A549 (cell line): ENCODE results near the gene NAV2. TPM values are rescaled to one million over a fixed set of nuclear protein-coding genes. Genes with fewer than 3 reads are reported as not detected.

Source experiments
- ATAC-seq, 2 experiments: fragments of 200-7000 bp in 1 of 2; fragments of >200 bp in 1 of 2; cut with Nextera tagmentation in 1 of 2; cut with Tn5 transposase in 1 of 2; 3 replicates each; pipeline versions ENCODE4 v1.8.0 to v1.9.1; 2018 to 2020; ENCODE audit warnings: mild to moderate bottlenecking in 1 of 2, moderate library complexity in 1 of 2
- CTCF ChIA-PET: fragments of 300-600 bp; sonication (Branson Sonifier 250); formaldehyde crosslinking; extraction: SDS; loops from one replicate; lab custom pipeline; 2021; ENCODE audit warnings: antibody characterized with exemption, inconsistent platforms; lab: Yijun Ruan, JAX
- POLR2A ChIA-PET: fragments of 350-600 bp; formaldehyde crosslinking; extraction: SDS; loops from one replicate; lab custom pipeline; 2021; ENCODE audit warnings: antibody characterized with exemption, inconsistent platforms; lab: Yijun Ruan, JAX
- DNase-seq, 2 experiments: peaks; one replicate each; pipeline versions ENCODE4 v3.0.0 to v3.0.0-alpha.2; 2011 to 2016; ENCODE audit warnings: low read depth in 1 of 2, low spot score in 1 of 2
- FAIRE-seq: peaks from 2 replicates; lab custom pipeline; 2011; peaks lifted over from hg19 to GRCh38; lab: Jason Lieb, UNC
- H3K27ac ChIP-seq, 2 experiments: fragments of >200 bp; sonication (Bioruptor Twin); formaldehyde crosslinking; 3 replicates each; pipeline ENCODE4 v1.5.1; 2016 to 2017
- H3K4me1 ChIP-seq: fragments of >200 bp; sonication (Bioruptor Twin); formaldehyde crosslinking; 3 replicates; pipeline ENCODE4 v1.6.1; 2016
- H3K4me2 ChIP-seq: fragments of >200 bp; sonication (Bioruptor Twin); formaldehyde crosslinking; 3 replicates; pipeline ENCODE4 v1.6.1; 2016
- H3K4me3 ChIP-seq: fragments of >200 bp; sonication (Bioruptor Twin); formaldehyde crosslinking; 3 replicates; pipeline ENCODE4 v1.5.1; 2016
- H3K9me3 ChIP-seq: fragments of >200 bp; sonication (Bioruptor Twin); formaldehyde crosslinking; 3 replicates; pipeline ENCODE4 v1.6.1; 2016
- CHD2 ChIP-seq: fragments of 150-350 bp; IDR thresholded peaks from 2 replicates; pipeline ENCODE4 v1.6.1; 2014; ENCODE audit warnings: low read length; ENCODE audit not compliant: partially characterized antibody
- EHF ChIP-seq: fragments of 250-450 bp; sonication (Bioruptor Pico); IDR thresholded peaks from 2 replicates; pipeline ENCODE4 v1.5.0; 2020; ENCODE audit warnings: mild to moderate bottlenecking
- EHMT2 ChIP-seq: fragments of 200-600 bp; sonication (generic); IDR thresholded peaks from 2 replicates; pipeline ENCODE4 v1.6.1; 2016; ENCODE audit warnings: antibody characterized with exemption, low read depth, mild to moderate bottlenecking, moderate library complexity
- FOXS1 ChIP-seq: fragments of 250-450 bp; sonication (Bioruptor Pico); IDR thresholded peaks from 2 replicates; pipeline ENCODE4 v1.5.0; 2020; ENCODE audit warnings: mild to moderate bottlenecking, moderate library complexity
- GATA3 ChIP-seq: IDR thresholded peaks from 2 replicates; pipeline ENCODE4 v1.6.1; 2012; ENCODE audit warnings: borderline replicate concordance
- HDAC2 ChIP-seq: fragments of 200-600 bp; sonication (generic); IDR thresholded peaks from 2 replicates; pipeline ENCODE4 v1.6.1; 2016
- HMGXB4 ChIP-seq: fragments of 250-450 bp; sonication (Bioruptor Pico); IDR thresholded peaks from 2 replicates; pipeline ENCODE4 v1.5.0; 2021; ENCODE audit warnings: mild to moderate bottlenecking, moderate library complexity, borderline replicate concordance
- HOXA7 ChIP-seq: fragments of 250-450 bp; sonication (Bioruptor Pico); IDR thresholded peaks from 2 replicates; pipeline ENCODE4 v1.5.0; 2020; ENCODE audit warnings: mild to moderate bottlenecking, moderate library complexity
- HOXB13 ChIP-seq: fragments of 250-450 bp; sonication (Bioruptor Pico); IDR thresholded peaks from 2 replicates; pipeline ENCODE4 v1.5.0; 2020; ENCODE audit warnings: low read depth, mild to moderate bottlenecking, moderate library complexity
- HOXB5 ChIP-seq: fragments of 250-450 bp; sonication (Bioruptor Pico); IDR thresholded peaks from 2 replicates; pipeline ENCODE4 v1.5.0; 2020; ENCODE audit warnings: mild to moderate bottlenecking, moderate library complexity
- JUNB ChIP-seq: fragments of >200 bp; sonication (Bioruptor Twin); formaldehyde crosslinking; IDR thresholded peaks from 2 replicates; pipeline ENCODE4 v1.6.1; 2016
- KDM5A ChIP-seq: fragments of 200-600 bp; sonication (generic); IDR thresholded peaks from 2 replicates; pipeline ENCODE4 v1.6.1; 2016; ENCODE audit warnings: antibody characterized with exemption, mild to moderate bottlenecking
- NFE2L2 ChIP-seq: fragments of 150-350 bp; conservative IDR thresholded peaks from 2 replicates; pipeline ENCODE4 v1.6.1; 2014; ENCODE audit warnings: low read length
- NPAS2 ChIP-seq: fragments of 250-450 bp; sonication (Bioruptor Pico); IDR thresholded peaks from 2 replicates; pipeline ENCODE4 v1.8.0; 2022; ENCODE audit warnings: mild to moderate bottlenecking, moderate library complexity, borderline replicate concordance
- PHF8 ChIP-seq: fragments of 200-600 bp; sonication (generic); IDR thresholded peaks from 2 replicates; pipeline ENCODE4 v1.6.1; 2016; ENCODE audit warnings: low read depth, mild to moderate bottlenecking, antibody characterized with exemption, moderate library complexity, borderline replicate concordance
- REST ChIP-seq: fragments of 200-600 bp; sonication (generic); IDR thresholded peaks from 2 replicates; pipeline ENCODE4 v1.6.1; 2016; ENCODE audit warnings: antibody characterized with exemption, mild to moderate bottlenecking, moderate library complexity
- RFX5 ChIP-seq: fragments of 450-650 bp; IDR thresholded peaks from 2 replicates; pipeline ENCODE4 v1.7.1; 2014; ENCODE audit warnings: antibody characterized with exemption, mild to moderate bottlenecking, moderate library complexity
- RNF2 ChIP-seq: fragments of 200-600 bp; sonication (generic); IDR thresholded peaks from 2 replicates; pipeline ENCODE4 v1.6.1; 2016; ENCODE audit warnings: low read depth, mild to moderate bottlenecking, antibody characterized with exemption, moderate library complexity, borderline replicate concordance
- SMC3 ChIP-seq: fragments of >200 bp; sonication (Bioruptor Twin); formaldehyde crosslinking; IDR thresholded peaks from 3 replicates; pipeline ENCODE4 v1.6.1; 2018; ENCODE audit warnings: inconsistent platforms
- SREBF2 ChIP-seq: fragments of 450-650 bp; IDR thresholded peaks from 2 replicates; pipeline ENCODE4 v1.6.1; 2014; ENCODE audit warnings: mild to moderate bottlenecking, moderate library complexity
- WGBS: methylation state at CpG from one replicate; pipeline ENCODE4 v1.1.6; 2017; ENCODE audit errors: missing lambda C conversion rate; 5-methylcytosine and 5-hydroxymethylcytosine counted together
- polyA plus RNA-seq, 4 experiments: library from polyadenylated mRNA; depleted of rRNA in 3 of 4; stranded (reverse); fragments of >200 nt; fragmentation: RNase III in 1 of 4; extraction: RNeasy Plus Mini Kit Qiagen cat#74134 plus additional on column Dnase treatment in 1 of 4; gene quantifications; 2 replicates in 3 of 4; 3 replicates in 1 of 4; pipeline ENCODE4 v1.2.3, GENCODE V29; 2011 to 2017
- TF ChIP-seq, protein P1 (sequence below): fragments of 450-650 bp; IDR thresholded peaks from 2 replicates; pipeline ENCODE4 v1.6.1; 2014; ENCODE audit warnings: antibody characterized with exemption
- TF ChIP-seq, protein P2 (sequence below): IDR thresholded peaks from 2 replicates; pipeline ENCODE4 v1.6.1; 2012; ENCODE audit warnings: low read depth, borderline replicate concordance
- TF ChIP-seq, protein P3 (sequence below): fragments of 150-350 bp; IDR thresholded peaks from 2 replicates; pipeline ENCODE4 v1.6.1; 2014; ENCODE audit warnings: low read depth, mild to moderate bottlenecking, low read length

The NAV2 gene
- polyA plus RNA-seq, 2 of the 4 experiments (the other 2 are of a cell fraction): 4.9 to 19.8 TPM

GRCh38 chr11:19736831-19737230 lies 24.2 kb downstream of the NAV2 start:
- Histone ChIP-seq H3K9me3 (no peaks in the 10 kb centered on the region), H3K4me3 (no peak overlapping the region), H3K4me2 (no peak overlapping the region), H3K4me1 (0 out of 3 replicates have a peak, but pooled peaks cover 3% of the 10 kb centered on the region), H3K27ac (no peak overlapping the region)
- FAIRE-seq (no peak), ATAC-seq (no peak), DNase-seq (no peak)
- CTCF ChIA-PET: interaction anchor here (1.3 to 8.0 kb wide), 6 partner anchors 65 to 391 kb away, joined by 3 to 59 read pairs (median 13); no protein-coding TSS in a partner anchor
- POLR2A ChIA-PET: no interaction called here
- 89% methylated on average over 3 of the region's 3 CpGs for WGBS
- TF ChIP-seq JUNB (no peak), SREBF2 (no peak), NPAS2 (no peak), PHF8 (no peak), NFE2L2 (no peak), REST (no peak), RNF2 (no peak)
- TF ChIP-seq, protein P1, sequence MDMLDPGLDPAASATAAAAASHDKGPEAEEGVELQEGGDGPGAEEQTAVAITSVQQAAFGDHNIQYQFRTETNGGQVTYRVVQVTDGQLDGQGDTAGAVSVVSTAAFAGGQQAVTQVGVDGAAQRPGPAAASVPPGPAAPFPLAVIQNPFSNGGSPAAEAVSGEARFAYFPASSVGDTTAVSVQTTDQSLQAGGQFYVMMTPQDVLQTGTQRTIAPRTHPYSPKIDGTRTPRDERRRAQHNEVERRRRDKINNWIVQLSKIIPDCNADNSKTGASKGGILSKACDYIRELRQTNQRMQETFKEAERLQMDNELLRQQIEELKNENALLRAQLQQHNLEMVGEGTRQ: no peak
- TF ChIP-seq, protein P2, sequence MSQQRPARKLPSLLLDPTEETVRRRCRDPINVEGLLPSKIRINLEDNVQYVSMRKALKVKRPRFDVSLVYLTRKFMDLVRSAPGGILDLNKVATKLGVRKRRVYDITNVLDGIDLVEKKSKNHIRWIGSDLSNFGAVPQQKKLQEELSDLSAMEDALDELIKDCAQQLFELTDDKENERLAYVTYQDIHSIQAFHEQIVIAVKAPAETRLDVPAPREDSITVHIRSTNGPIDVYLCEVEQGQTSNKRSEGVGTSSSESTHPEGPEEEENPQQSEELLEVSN: no peak

GRCh38 chr11:19737575-19737974 lies 24.9 kb downstream of the NAV2 start:
- WGBS: 76% methylated on average over 4 of the region's 4 CpGs
- Histone ChIP-seq H3K4me3 (no peak overlapping the region), H3K4me2 (no peak overlapping the region), H3K9me3 (no peaks in the 10 kb centered on the region), H3K4me1 (0 out of 3 replicates have a peak, but pooled peaks cover 7% of the 10 kb centered on the region), H3K27ac (no peak overlapping the region)
- POLR2A ChIA-PET: no interaction called here
- CTCF ChIA-PET: interaction anchor here (0.8 to 8.0 kb wide), 8 partner anchors 14 to 390 kb away, joined by 3 to 59 read pairs (median 6); no protein-coding TSS in a partner anchor
- ATAC-seq: no peak
- TF ChIP-seq HOXA7 (CRISPR knock-in tag) (no peak), FOXS1 (CRISPR knock-in tag) (no peak), HOXB5 (CRISPR knock-in tag) (no peak), KDM5A (no peak), EHMT2 (no peak), GATA3 (no peak), SMC3 (no peak), HDAC2 (no peak), HMGXB4 (CRISPR knock-in tag) (no peak), NFE2L2 (no peak), RFX5 (no peak), CHD2 (no peak), EHF (CRISPR knock-in tag) (no peak), HOXB13 (CRISPR knock-in tag) (no peak), NPAS2 (no peak), REST (no peak)
- TF ChIP-seq, protein P3, sequence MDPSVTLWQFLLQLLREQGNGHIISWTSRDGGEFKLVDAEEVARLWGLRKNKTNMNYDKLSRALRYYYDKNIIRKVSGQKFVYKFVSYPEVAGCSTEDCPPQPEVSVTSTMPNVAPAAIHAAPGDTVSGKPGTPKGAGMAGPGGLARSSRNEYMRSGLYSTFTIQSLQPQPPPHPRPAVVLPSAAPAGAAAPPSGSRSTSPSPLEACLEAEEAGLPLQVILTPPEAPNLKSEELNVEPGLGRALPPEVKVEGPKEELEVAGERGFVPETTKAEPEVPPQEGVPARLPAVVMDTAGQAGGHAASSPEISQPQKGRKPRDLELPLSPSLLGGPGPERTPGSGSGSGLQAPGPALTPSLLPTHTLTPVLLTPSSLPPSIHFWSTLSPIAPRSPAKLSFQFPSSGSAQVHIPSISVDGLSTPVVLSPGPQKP: no peak
- TF ChIP-seq, protein P1: no peak
- no peak for FAIRE-seq
- DNase-seq: no peak
